ENCODE results near the gene SLC44A4.
A peak's percentile ranks its signal among the peaks of the same experiment; 100 is the strongest.

DNA sequence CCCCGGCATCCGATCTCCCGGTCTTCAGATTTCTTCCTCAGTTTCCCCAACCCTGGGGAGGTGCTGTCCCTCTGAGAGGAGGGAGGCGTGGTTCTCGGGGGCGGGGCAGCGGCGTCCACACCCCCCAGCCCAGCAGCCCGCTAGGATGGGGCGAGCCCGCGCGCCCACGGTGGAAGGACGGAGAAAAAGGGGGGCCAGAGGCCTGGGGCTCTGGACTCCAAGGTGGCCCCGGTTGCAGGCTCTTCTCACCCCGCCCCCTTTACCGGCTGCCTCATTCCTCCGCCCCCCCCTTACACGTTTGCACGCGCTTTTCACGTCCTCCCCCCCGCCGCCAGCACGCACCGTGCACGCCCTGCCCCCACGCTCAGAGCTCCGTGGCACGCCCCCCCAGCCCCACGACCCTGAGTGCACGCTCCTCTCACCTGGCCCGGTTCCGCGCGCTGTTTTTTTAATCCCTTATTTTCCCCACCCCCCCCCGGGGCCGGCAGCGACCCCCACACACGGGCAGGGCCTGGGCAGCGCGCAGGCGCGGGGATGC, 22.7 kb upstream of the SLC44A4 start:
- TF ChIP-seq, protein P1, sequence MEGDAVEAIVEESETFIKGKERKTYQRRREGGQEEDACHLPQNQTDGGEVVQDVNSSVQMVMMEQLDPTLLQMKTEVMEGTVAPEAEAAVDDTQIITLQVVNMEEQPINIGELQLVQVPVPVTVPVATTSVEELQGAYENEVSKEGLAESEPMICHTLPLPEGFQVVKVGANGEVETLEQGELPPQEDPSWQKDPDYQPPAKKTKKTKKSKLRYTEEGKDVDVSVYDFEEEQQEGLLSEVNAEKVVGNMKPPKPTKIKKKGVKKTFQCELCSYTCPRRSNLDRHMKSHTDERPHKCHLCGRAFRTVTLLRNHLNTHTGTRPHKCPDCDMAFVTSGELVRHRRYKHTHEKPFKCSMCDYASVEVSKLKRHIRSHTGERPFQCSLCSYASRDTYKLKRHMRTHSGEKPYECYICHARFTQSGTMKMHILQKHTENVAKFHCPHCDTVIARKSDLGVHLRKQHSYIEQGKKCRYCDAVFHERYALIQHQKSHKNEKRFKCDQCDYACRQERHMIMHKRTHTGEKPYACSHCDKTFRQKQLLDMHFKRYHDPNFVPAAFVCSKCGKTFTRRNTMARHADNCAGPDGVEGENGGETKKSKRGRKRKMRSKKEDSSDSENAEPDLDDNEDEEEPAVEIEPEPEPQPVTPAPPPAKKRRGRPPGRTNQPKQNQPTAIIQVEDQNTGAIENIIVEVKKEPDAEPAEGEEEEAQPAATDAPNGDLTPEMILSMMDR (IDR thresholded peaks at IDR 0.05; ENCODE audit: low read depth, low read length, missing input control): no peak
- TF ChIP-seq SP1 (IDR thresholded peaks at IDR 0.05) (no peak), GABPA (IDR thresholded peaks at IDR 0.05 in 1 of 2, conservative IDR thresholded peaks at IDR 0.05 in 1 of 2) (no peak), JUND (IDR thresholded peaks at IDR 0.05) (no peak), EGR1 (IDR thresholded peaks at IDR 0.05; ENCODE audit: low read depth in 2 of 2) (peak in 1 of 2 donors; percentile 35), YY1 (IDR thresholded peaks at IDR 0.05) (no peak), HNF4A (conservative IDR thresholded peaks at IDR 0.05) (no peak)
- TF ChIP-seq, protein P2, sequence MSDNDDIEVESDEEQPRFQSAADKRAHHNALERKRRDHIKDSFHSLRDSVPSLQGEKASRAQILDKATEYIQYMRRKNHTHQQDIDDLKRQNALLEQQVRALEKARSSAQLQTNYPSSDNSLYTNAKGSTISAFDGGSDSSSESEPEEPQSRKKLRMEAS (IDR thresholded peaks at IDR 0.05): no peak
